Kidney (tissue), 14 donors: ENCODE results near the gene NPEPL1. TPM values are rescaled to one million over a fixed set of nuclear protein-coding genes. Genes with fewer than 3 reads are reported as not detected.

Experiments
- DNase-seq, 5 donors: peaks; one replicate each; pipeline ENCODE4 v3.0.0-alpha.2; 2013 to 2020
- FAIRE-seq: peaks from 2 replicates; lab custom pipeline; 2012; peaks lifted over from hg19 to GRCh38; lab: Jason Lieb, UNC
- H3K27ac ChIP-seq, 2 donors: one replicate each; pipeline ENCODE4 v1.7.0; 2013; ENCODE audit warnings: low read depth in 2 of 2, low read length in 2 of 2, inconsistent platforms in 1 of 2
- H3K27me3 ChIP-seq: one replicate; pipeline ENCODE4 v1.7.1; 2013; ENCODE audit warnings: low read length, inconsistent platforms; ENCODE audit not compliant: control insufficient read depth, insufficient read depth
- H3K36me3 ChIP-seq, 3 donors: one replicate each; pipeline versions ENCODE4 v1.7.0 to v1.7.1; 2013; ENCODE audit warnings: low read length in 3 of 3, control low read depth in 1 of 3, inconsistent platforms in 1 of 3; ENCODE audit not compliant: insufficient read depth in 3 of 3, control insufficient read depth in 2 of 3
- H3K4me1 ChIP-seq, 3 donors: one replicate each; pipeline versions ENCODE4 v1.7.0 to v1.7.1; 2013; ENCODE audit warnings: low read length in 3 of 3, inconsistent platforms in 1 of 3, low read depth in 1 of 3; ENCODE audit not compliant: control insufficient read depth in 2 of 3, insufficient read depth in 2 of 3
- H3K4me3 ChIP-seq, 3 donors: one replicate each; pipeline versions ENCODE4 v1.7.0 to v1.8.1; 2013; ENCODE audit warnings: low read length in 3 of 3, control low read depth in 1 of 3, inconsistent platforms in 1 of 3
- H3K9ac ChIP-seq, 3 donors: one replicate each; pipeline versions ENCODE4 v1.7.0 to v1.7.1; 2013; ENCODE audit warnings: low read length in 3 of 3, control low read depth in 1 of 3, inconsistent platforms in 1 of 3
- H3K9me3 ChIP-seq, 3 donors: one replicate each; pipeline versions ENCODE4 v1.7.0 to v1.7.1; 2013; ENCODE audit warnings: low read length in 3 of 3, control low read depth in 1 of 3, inconsistent platforms in 1 of 3; ENCODE audit not compliant: control insufficient read depth in 2 of 3, insufficient read depth in 1 of 3
- intact Hi-C: fragments of 100-400 bp; cut with DNase I; formaldehyde crosslinking; loops from one replicate; pipeline ENCODE4 v1.11.1; 2022
- polyA plus RNA-seq: library from polyadenylated mRNA; stranded (reverse); fragments of 350-450 nt; fragmentation: Illumina TruSeq; extraction: RNeasy Lipid Tissue Mini Kit (QIAGEN cat#74804); gene quantifications from one replicate; pipeline ENCODE4 v1.2.3, GENCODE V29; 2014; ENCODE audit warnings: low read depth, low replicate concordance; ENCODE audit not compliant: insufficient read depth
- total RNA-seq: library from RNA; stranded (reverse); fragmentation: NEBNext Ultra II Directional; extraction: Animal tissue kit (Norgen Biotek cat#: 25700); gene quantifications from one replicate; pipeline ENCODE4 v1.2.1, GENCODE V29; 2021
- TF ChIP-seq, protein P1 (sequence below): IDR thresholded peaks from 3 replicates; pipeline ENCODE4 v1.5.1; 2012; ENCODE audit warnings: mild to moderate bottlenecking, moderate library complexity, borderline replicate concordance; ENCODE audit not compliant: insufficient read depth; ENCODE audit errors: extremely low read depth
- donor health status: control.
- donor health status: control.
- donor health status: control.
- donor health status: control.
- donor health status: control.
- donor health status: DM: yes; HTN: yes; CAD: no.
- donor health status: Normal renal cell carcinoma (clear cell type).

NPEPL1 gene
- total and polyA plus RNA-seq, 2 donors from 2014 or later: 39.7 to 60.2 TPM

DNA sequence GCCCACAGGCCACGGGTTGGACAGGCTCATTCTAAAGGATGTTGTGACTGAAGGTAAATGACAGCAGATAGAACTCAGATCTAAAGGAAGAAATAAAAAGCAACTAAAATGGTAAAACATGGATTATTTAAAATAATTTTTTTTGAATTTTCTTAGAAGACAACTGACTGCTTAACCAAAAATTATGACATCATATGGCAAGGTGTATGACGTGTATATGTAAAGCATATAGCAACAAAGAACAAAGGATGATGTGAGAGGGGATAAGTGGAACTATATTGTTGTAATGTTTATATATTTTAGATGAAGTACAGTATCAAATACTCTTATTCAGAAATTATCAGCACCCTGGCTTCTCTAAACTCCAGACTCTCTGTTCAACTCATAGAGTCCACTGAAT lies 38.6 kb downstream of the NPEPL1 start:
- TF ChIP-seq, protein P1, sequence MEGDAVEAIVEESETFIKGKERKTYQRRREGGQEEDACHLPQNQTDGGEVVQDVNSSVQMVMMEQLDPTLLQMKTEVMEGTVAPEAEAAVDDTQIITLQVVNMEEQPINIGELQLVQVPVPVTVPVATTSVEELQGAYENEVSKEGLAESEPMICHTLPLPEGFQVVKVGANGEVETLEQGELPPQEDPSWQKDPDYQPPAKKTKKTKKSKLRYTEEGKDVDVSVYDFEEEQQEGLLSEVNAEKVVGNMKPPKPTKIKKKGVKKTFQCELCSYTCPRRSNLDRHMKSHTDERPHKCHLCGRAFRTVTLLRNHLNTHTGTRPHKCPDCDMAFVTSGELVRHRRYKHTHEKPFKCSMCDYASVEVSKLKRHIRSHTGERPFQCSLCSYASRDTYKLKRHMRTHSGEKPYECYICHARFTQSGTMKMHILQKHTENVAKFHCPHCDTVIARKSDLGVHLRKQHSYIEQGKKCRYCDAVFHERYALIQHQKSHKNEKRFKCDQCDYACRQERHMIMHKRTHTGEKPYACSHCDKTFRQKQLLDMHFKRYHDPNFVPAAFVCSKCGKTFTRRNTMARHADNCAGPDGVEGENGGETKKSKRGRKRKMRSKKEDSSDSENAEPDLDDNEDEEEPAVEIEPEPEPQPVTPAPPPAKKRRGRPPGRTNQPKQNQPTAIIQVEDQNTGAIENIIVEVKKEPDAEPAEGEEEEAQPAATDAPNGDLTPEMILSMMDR: no peak
- no peak overlapping the region for H3K4me3 ChIP-seq
- H3K9ac ChIP-seq: no peak overlapping the region
- no peaks in the 10 kb centered on the region for H3K9me3 ChIP-seq
- DNase-seq (no peak), FAIRE-seq (no peak)
- no peaks in the 10 kb centered on the region for H3K27me3 ChIP-seq
- intact Hi-C loops: no loop called here
- no peaks in the 10 kb centered on the region for H3K4me1 ChIP-seq
- H3K36me3 ChIP-seq: no peaks in the 10 kb centered on the region
- no peak overlapping the region for H3K27ac ChIP-seq

DNA sequence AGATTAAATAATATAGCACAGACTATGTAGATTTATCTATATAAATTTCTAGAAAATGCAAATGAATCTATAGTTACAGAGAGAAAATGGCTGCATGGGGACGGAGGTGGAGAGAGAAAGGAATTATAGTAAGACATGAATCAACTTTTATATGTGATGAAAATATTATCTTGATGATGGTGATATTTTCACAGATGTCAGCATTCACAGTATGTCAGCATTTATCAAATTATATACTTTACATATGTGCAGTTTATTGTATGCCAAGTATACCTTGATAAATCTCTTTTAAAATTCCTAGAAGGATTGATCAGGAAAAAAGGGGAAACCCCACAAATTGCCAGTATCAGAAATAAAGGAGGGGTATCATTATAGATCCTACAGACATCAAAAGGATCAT lies 44.6 kb downstream of the NPEPL1 start:
- no peak overlapping the region for H3K27ac ChIP-seq
- FAIRE-seq (no peak), DNase-seq (no peak)
- H3K36me3 ChIP-seq: no peaks in the 10 kb centered on the region
- H3K27me3 ChIP-seq: no peaks in the 10 kb centered on the region
- H3K9ac ChIP-seq: no peak overlapping the region
- TF ChIP-seq, protein P1: no peak
- intact Hi-C loops: no loop called here
- H3K4me1 ChIP-seq: no peaks in the 10 kb centered on the region
- no peaks in the 10 kb centered on the region for H3K9me3 ChIP-seq
- H3K4me3 ChIP-seq: no peak overlapping the region

DNA sequence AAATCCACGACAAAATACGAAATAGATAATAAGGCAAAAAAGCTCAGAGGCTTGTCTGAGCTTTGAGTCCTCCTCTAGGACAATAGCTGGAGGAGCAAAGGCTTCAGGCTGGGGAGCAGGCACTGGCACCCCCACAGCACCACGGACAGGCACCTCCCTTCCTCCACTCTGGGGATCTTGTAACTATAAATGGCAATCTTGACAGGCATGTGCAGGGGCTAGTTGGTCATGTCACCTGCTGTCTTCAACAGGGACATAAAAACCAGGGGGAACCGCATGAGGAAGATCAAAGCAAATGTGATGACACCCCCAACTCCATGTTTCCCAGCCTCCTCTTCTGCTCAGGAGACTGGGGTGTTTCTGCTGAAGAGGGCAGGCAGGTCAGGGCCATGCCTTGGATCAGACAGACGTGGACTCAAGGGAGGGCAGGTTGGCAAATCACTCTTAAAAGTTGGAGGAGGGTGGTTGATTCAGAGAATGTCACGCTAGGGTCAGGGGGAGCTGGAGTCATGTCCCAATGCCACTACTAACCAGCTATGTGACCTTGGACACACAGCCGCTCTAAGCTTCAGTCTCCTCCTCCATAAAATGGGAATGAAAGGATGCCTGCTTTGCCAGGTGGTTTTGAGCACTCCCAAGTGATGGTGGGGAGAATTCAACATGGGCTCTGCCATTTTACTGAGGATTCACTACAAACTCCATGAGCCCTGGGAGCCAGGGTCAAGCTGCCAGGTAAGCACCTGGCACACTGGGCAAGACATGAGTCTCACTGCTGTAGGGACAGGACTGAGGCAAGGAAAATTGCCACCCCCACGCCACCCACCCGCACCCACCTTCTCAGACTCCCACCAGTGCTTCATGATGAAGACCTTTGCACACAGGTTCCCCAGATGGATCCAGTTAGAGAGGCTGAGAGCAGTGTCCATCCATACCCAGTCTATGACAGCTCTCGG lies 48.0 kb downstream of the NPEPL1 start:
- FAIRE-seq (no peak), DNase-seq (no peak)
- H3K9ac ChIP-seq: no peak overlapping the region
- H3K9me3 ChIP-seq: no peaks in the 10 kb centered on the region
- no peaks in the 10 kb centered on the region for H3K27me3 ChIP-seq
- intact Hi-C loops: no loop called here
- no peaks in the 10 kb centered on the region for H3K4me1 ChIP-seq
- H3K4me3 ChIP-seq: no peak overlapping the region
- TF ChIP-seq, protein P1: no peak
- no peaks in the 10 kb centered on the region for H3K36me3 ChIP-seq
- no peak overlapping the region for H3K27ac ChIP-seq
